ENCODE measurements around the gene HOXA9. TPM values are rescaled to one million over a fixed set of nuclear protein-coding genes. Genes with fewer than 3 reads are reported as not detected.

HOXA9 gene
- total RNA-seq, 2 experiments from 2014 or later: 0.19 TPM; not detected in 1

Small RNAs within 50 kb of the gene (microRNA-seq; reads per million reads assigned to microRNA genes)
- gene MIR196B (ENCODE audit: borderline microRNAs expressed, borderline number of aligned reads, borderline replicate concordance): 19.3 reads per million, percentile 44 among the genes with 10 or more reads in this experiment

Other genes starting within 250 kb of the HOXA9 start
- under 1 TPM; 0.29 to 0.43 TPM for gene HOXA1, start 69.5 kb downstream of the HOXA9 start, total RNA-seq
- not detected for gene HOXA2, start 62.9 kb downstream of the HOXA9 start, total RNA-seq
- gene HOXA4, start 34.8 kb downstream of the HOXA9 start, total RNA-seq: not detected
- not detected for gene HOXA5, start 21.9 kb downstream of the HOXA9 start, total RNA-seq
- not detected for gene HOXA6, start 17.8 kb downstream of the HOXA9 start, total RNA-seq
- not detected for gene HOXA3, start 13.0 kb downstream of the HOXA9 start, total RNA-seq
- not detected for gene HOXA7, start 8.9 kb downstream of the HOXA9 start, total RNA-seq
- not detected for gene HOXA10, start 8.8 kb upstream of the HOXA9 start, total RNA-seq
- gene HOXA11, start 19.7 kb upstream of the HOXA9 start, total RNA-seq: not detected
- not detected for gene HOXA13, start 34.6 kb upstream of the HOXA9 start, total RNA-seq
- not detected for gene EVX1, start 77.3 kb upstream of the HOXA9 start, total RNA-seq